ENCODE measurements around the gene CRYBG3. TPM values are rescaled to one million over a fixed set of nuclear protein-coding genes. Genes with fewer than 3 reads are reported as not detected.

Gene CRYBG3
- total and polyA plus RNA-seq, 2 of the 13 experiments (the other 11 are each of a cell fraction or from before 2014, with no cell fraction given) = 3.8 to 15.9 TPM

DNA sequence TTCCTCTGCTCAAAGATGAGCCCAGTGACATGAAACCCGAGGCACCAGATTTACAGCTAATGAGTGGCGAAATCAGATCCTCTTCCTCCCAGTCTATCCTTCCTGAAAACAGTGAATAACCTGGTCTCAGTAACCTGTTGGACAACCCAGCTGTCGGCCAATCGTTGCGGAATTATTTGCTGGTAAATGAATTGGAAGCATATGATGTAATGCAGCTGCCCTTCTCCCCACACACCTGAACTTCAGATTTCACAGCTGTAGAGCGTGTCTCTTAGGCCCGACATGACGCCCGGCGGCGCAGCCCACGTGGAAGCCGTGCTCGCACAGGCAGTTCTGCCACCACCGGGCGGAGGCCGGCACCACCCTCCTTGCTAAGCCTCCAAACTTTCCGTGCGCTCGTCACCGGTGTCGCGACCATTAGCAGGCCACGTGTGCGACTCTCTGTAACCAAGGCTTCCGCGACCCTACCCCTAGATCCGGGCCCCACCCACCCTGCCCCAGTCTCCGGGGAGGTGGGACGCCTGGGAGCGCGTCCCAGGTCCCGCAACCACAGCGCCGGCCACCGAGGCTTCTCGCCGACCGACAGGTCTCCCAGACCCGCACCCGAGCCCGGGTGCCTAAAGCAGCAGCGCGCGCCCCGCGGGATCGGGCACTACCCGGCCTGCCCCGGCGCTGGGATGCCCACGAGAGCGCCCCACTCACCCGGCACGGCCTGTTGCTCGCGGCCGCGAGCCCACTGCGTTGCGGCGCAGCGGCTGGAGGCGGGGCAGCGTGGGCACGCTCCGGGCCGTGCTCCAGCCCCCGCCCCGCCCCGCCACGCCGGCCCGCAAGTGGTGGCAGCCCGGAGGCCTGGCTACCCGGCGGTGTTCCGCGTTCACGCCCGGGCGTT is 150.1 kb downstream of the CRYBG3 start, which contains the start of gene RIOX2 (continued):
- no peak for TF ChIP-seq E2F5 (CRISPR knock-in tag; conservative IDR thresholded peaks at IDR 0.05)
- TF ChIP-seq MEF2D (CRISPR knock-in tag; IDR thresholded peaks at IDR 0.05) = 0 out of 2 replicates have a peak, but pooled peaks have one; percentile 68
- TF ChIP-seq ELF4 (CRISPR knock-in tag; IDR thresholded peaks at IDR 0.05; ENCODE audit: borderline replicate concordance) = no peak
- 0 out of 2 replicates have a peak, but pooled peaks have one; percentile 42 for TF ChIP-seq CEBPB (IDR thresholded peaks at IDR 0.05; ENCODE audit: borderline replicate concordance, low read depth, low read length)
- TF ChIP-seq TEAD3 (CRISPR knock-in tag; optimal IDR thresholded peaks at IDR 0.05; ENCODE audit: borderline replicate concordance) = peak; percentile 19
- TF ChIP-seq ZNF326 (CRISPR knock-in tag; IDR thresholded peaks at IDR 0.05; ENCODE audit: borderline replicate concordance) = no peak
- TF ChIP-seq HNRNPH1 (optimal IDR thresholded peaks at IDR 0.05; ENCODE audit: low read depth, low read length) = no peak
- no peak for TF ChIP-seq ZFP37 (CRISPR knock-in tag; IDR thresholded peaks at IDR 0.05; ENCODE audit: borderline replicate concordance)
- TF ChIP-seq ZNF83 (CRISPR knock-in tag; IDR thresholded peaks at IDR 0.05; ENCODE audit: borderline replicate concordance) = no peak
- peak; percentile 92 for TF ChIP-seq ZSCAN31 (CRISPR knock-in tag; IDR thresholded peaks at IDR 0.05; ENCODE audit: low read depth)
- no peak for TF ChIP-seq CHD4 (IDR thresholded peaks at IDR 0.05; ENCODE audit: borderline replicate concordance, low read length)
- TF ChIP-seq, protein P1, sequence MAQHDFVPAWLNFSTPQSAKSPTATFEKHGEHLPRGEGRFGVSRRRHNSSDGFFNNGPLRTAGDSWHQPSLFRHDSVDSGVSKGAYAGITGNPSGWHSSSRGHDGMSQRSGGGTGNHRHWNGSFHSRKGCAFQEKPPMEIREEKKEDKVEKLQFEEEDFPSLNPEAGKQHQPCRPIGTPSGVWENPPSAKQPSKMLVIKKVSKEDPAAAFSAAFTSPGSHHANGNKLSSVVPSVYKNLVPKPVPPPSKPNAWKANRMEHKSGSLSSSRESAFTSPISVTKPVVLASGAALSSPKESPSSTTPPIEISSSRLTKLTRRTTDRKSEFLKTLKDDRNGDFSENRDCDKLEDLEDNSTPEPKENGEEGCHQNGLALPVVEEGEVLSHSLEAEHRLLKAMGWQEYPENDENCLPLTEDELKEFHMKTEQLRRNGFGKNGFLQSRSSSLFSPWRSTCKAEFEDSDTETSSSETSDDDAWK (CRISPR knock-in tag; IDR thresholded peaks at IDR 0.05) = no peak
- 0 out of 2 replicates have a peak, but pooled peaks have one; percentile 6 for TF ChIP-seq ISL2 (CRISPR knock-in tag; IDR thresholded peaks at IDR 0.05)
- TF ChIP-seq ZNF292 (CRISPR knock-in tag; IDR thresholded peaks at IDR 0.05; ENCODE audit: borderline replicate concordance, low read depth) = peak; percentile 92
- peak; percentile 93; the same call in 2 of the 3 replicates for TF ChIP-seq MXI1 (IDR thresholded peaks at IDR 0.05; ENCODE audit: borderline replicate concordance, low read depth, low read length)
- TF ChIP-seq POGK (CRISPR knock-in tag; conservative IDR thresholded peaks at IDR 0.05) = no peak
- TF ChIP-seq, protein P2, sequence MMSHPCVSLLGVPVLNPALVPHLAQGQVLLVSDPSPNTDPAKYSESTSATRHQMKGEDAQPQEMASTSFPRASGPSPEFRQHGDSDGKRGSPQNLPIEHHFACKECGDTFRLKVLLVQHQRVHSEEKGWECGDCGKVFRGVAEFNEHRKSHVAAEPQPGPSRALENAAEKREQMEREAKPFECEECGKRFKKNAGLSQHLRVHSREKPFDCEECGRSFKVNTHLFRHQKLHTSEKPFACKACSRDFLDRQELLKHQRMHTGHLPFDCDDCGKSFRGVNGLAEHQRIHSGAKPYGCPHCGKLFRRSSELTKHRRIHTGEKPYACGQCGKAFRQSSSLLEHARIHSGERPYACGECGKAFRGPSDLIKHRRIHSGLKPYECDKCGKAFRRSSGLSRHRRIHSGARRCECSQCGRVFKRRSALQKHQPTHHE (CRISPR knock-in tag; IDR thresholded peaks at IDR 0.05; ENCODE audit: borderline replicate concordance) = no peak
- peak; percentile 55; the same call in 1 of the 2 replicates for TF ChIP-seq ZNF616 (CRISPR knock-in tag; IDR thresholded peaks at IDR 0.05; ENCODE audit: low read depth)
- peak; percentile 74; the same call in 1 of the 2 replicates for TF ChIP-seq ZNF317 (CRISPR knock-in tag; IDR thresholded peaks at IDR 0.05)
- TF ChIP-seq TARDBP (CRISPR knock-in tag; IDR thresholded peaks at IDR 0.05) = peak; percentile 74; the same call in 1 of the 2 replicates
- TF ChIP-seq ATF7 (IDR thresholded peaks at IDR 0.05) = no peak
- no peak for TF ChIP-seq ATF7 (CRISPR knock-in tag; IDR thresholded peaks at IDR 0.05)
- no peak for TF ChIP-seq ZNF775 (CRISPR knock-in tag; IDR thresholded peaks at IDR 0.05; ENCODE audit: borderline replicate concordance)
- TF ChIP-seq RNF2 (conservative IDR thresholded peaks at IDR 0.05; ENCODE audit: low read depth) = 0 out of 2 replicates have a peak, but pooled peaks have one; percentile 32
- no peak for TF ChIP-seq ZNF7 (CRISPR knock-in tag; IDR thresholded peaks at IDR 0.05)
